MM.1S (cell line): ENCODE measurements around the gene MDGA2.

Source experiments
- DNase-seq: peaks from one replicate; pipeline ENCODE4 v3.0.0-alpha.2; 2015
- H2AFZ ChIP-seq: fragments of 300-600 bp; sonication (generic); 2 replicates; pipeline ENCODE4 v1.6.0; 2016; ENCODE audit warnings: antibody characterized with exemption, low read length
- H3F3A ChIP-seq: fragments of 300-600 bp; sonication (generic); 2 replicates; pipeline ENCODE4 v1.6.1; 2016; ENCODE audit warnings: mild to moderate bottlenecking, antibody characterized with exemption, low read length, moderate library complexity, mixed read lengths; ENCODE audit not compliant: insufficient read depth
- H3K27ac ChIP-seq: fragments of 300-600 bp; sonication (generic); 2 replicates; pipeline ENCODE4 v1.5.1; 2016; ENCODE audit warnings: mild to moderate bottlenecking, low read length
- H3K27me3 ChIP-seq: fragments of 300-600 bp; sonication (generic); replicated peaks from 2 replicates; pipeline ENCODE4 v1.6.0; 2016; ENCODE audit warnings: low read length; ENCODE audit not compliant: insufficient read depth
- H3K36me3 ChIP-seq: fragments of 300-600 bp; sonication (generic); replicated peaks from 2 replicates; pipeline ENCODE4 v1.6.1; 2016; ENCODE audit warnings: mild to moderate bottlenecking, low read length, mixed read lengths; ENCODE audit not compliant: insufficient read depth
- H3K4me1 ChIP-seq: fragments of 300-600 bp; sonication (generic); 2 replicates; pipeline ENCODE4 v1.6.1; 2016; ENCODE audit warnings: low read length, mixed read lengths
- H3K4me2 ChIP-seq: fragments of 300-600 bp; sonication (generic); 2 replicates; pipeline ENCODE4 v1.6.0; 2016; ENCODE audit warnings: low read depth, low read length
- H3K4me3 ChIP-seq: fragments of 300-600 bp; sonication (generic); 2 replicates; pipeline ENCODE4 v1.5.1; 2016; ENCODE audit warnings: low read length, mixed read lengths
- H3K79me2 ChIP-seq: fragments of 300-600 bp; sonication (generic); 2 replicates; pipeline ENCODE4 v1.6.1; 2016; ENCODE audit warnings: mixed run types, low read length, mixed read lengths
- H3K9ac ChIP-seq: fragments of 300-600 bp; sonication (generic); 2 replicates; pipeline ENCODE4 v1.6.1; 2016; ENCODE audit warnings: low read length, mixed read lengths
- H3K9me2 ChIP-seq: fragments of 300-600 bp; sonication (generic); replicated peaks from 2 replicates; pipeline ENCODE4 v1.6.1; 2016; ENCODE audit warnings: mild to moderate bottlenecking, low read length, mixed read lengths; ENCODE audit not compliant: insufficient read depth
- H3K9me3 ChIP-seq: fragments of 300-600 bp; sonication (generic); replicated peaks from 2 replicates; pipeline ENCODE4 v1.6.1; 2016; ENCODE audit warnings: mild to moderate bottlenecking, low read length, mixed read lengths; ENCODE audit not compliant: insufficient read depth
- H4K20me1 ChIP-seq: fragments of 300-600 bp; sonication (generic); 2 replicates; pipeline ENCODE4 v1.6.1; 2016; ENCODE audit warnings: mild to moderate bottlenecking, low read length, moderate library complexity, mixed read lengths; ENCODE audit not compliant: insufficient read depth
- CTCF ChIP-seq: fragments of 300-600 bp; sonication (generic); IDR thresholded peaks from 2 replicates; pipeline ENCODE4 v1.5.1; 2016; ENCODE audit warnings: antibody characterized with exemption, low read length, mixed read lengths
- EZH2 ChIP-seq: fragments of 300-600 bp; sonication (generic); optimal IDR thresholded peaks from 2 replicates; pipeline ENCODE3; 2017; ENCODE audit warnings: low read depth, mild to moderate bottlenecking, antibody characterized with exemption, low read length, mixed read lengths
- EZH2phosphoT487 ChIP-seq: fragments of 300-600 bp; sonication (generic); IDR thresholded peaks from 2 replicates; pipeline ENCODE4 v1.6.1; 2018; ENCODE audit warnings: antibody characterized with exemption, low read length

Gene MDGA2

GRCh38 chr14:47191700-47192099, 483.7 kb downstream of the MDGA2 start:
- no peak for TF ChIP-seq EZH2phosphoT487
- no peak for TF ChIP-seq EZH2
- TF ChIP-seq CTCF, result no peak
- Histone ChIP-seq H4K20me1 (no peaks in the 10 kb centered on the region), H3K79me2 (no peaks in the 10 kb centered on the region), H3K27me3 (no peaks in the 10 kb centered on the region), H3F3A (no peaks in the 10 kb centered on the region), H3K4me1 (no peaks in the 10 kb centered on the region), H3K9ac (no peak overlapping the region), H3K36me3 (no peaks in the 10 kb centered on the region), H3K9me3 (no peaks in the 10 kb centered on the region), H2AFZ (no peak overlapping the region), H3K27ac (no peak overlapping the region), H3K9me2 (no peaks in the 10 kb centered on the region), H3K4me2 (no peak overlapping the region), H3K4me3 (no peak overlapping the region)
- no peak for DNase-seq

GRCh38 chr14:47189911-47190484, 485.4 kb downstream of the MDGA2 start:
- Histone ChIP-seq H4K20me1 (no peaks in the 10 kb centered on the region), H3K9ac (no peak overlapping the region), H3K27ac (no peak overlapping the region), H3K4me1 (no peaks in the 10 kb centered on the region), H3K9me2 (no peaks in the 10 kb centered on the region), H3K9me3 (no peaks in the 10 kb centered on the region), H3K4me3 (no peak overlapping the region), H3F3A (no peaks in the 10 kb centered on the region), H2AFZ (no peak overlapping the region), H3K4me2 (no peak overlapping the region), H3K36me3 (no peaks in the 10 kb centered on the region), H3K27me3 (no peaks in the 10 kb centered on the region), H3K79me2 (no peaks in the 10 kb centered on the region)
- DNase-seq, result no peak
- TF ChIP-seq CTCF (no peak), EZH2 (no peak), EZH2phosphoT487 (no peak)

GRCh38 chr14:47186486-47186885, 488.9 kb downstream of the MDGA2 start:
- Histone ChIP-seq H3F3A (no peaks in the 10 kb centered on the region), H3K4me3 (no peak overlapping the region), H3K79me2 (no peaks in the 10 kb centered on the region), H2AFZ (no peak overlapping the region), H3K36me3 (no peaks in the 10 kb centered on the region), H3K9me2 (no peaks in the 10 kb centered on the region), H3K9ac (no peak overlapping the region), H3K4me1 (no peaks in the 10 kb centered on the region), H3K9me3 (no peaks in the 10 kb centered on the region), H3K4me2 (no peak overlapping the region), H3K27me3 (no peaks in the 10 kb centered on the region), H3K27ac (no peak overlapping the region), H4K20me1 (no peaks in the 10 kb centered on the region)
- TF ChIP-seq EZH2phosphoT487 (no peak), CTCF (no peak), EZH2 (no peak)
- DNase-seq, result no peak
